Small intestine (tissue), 7 donors: ENCODE data around the gene RAG2. TPM values are rescaled to one million over a fixed set of nuclear protein-coding genes. Genes with fewer than 3 reads are reported as not detected.
A peak's percentile ranks its signal among the peaks of the same experiment; 100 is the strongest.

Experiments used
- DNase-seq, 2 donors: peaks; one replicate each; pipeline versions ENCODE4 v3.0.0 to v3.0.0-alpha.2; 2013
- FAIRE-seq: peaks from 2 replicates; lab custom pipeline; 2012; peaks lifted over from hg19 to GRCh38; lab: Jason Lieb, UNC
- H3K27ac ChIP-seq, 3 donors: one replicate each; pipeline ENCODE4 v1.5.1; 2013; ENCODE audit warnings: low read length in 2 of 3, mild to moderate bottlenecking in 2 of 3, control low read depth in 1 of 3, inconsistent platforms in 1 of 3, low read depth in 1 of 3, moderate library complexity in 1 of 3
- H3K27me3 ChIP-seq, 3 donors: one replicate each; pipeline ENCODE4 v1.6.1; 2013; ENCODE audit warnings: low read length in 3 of 3, inconsistent platforms in 1 of 3; ENCODE audit not compliant: control insufficient read depth in 3 of 3, insufficient read depth in 3 of 3
- H3K36me3 ChIP-seq, 3 donors: one replicate each; pipeline ENCODE4 v1.6.1; 2013; ENCODE audit warnings: low read length in 3 of 3, inconsistent platforms in 1 of 3, low read depth in 1 of 3, mild to moderate bottlenecking in 1 of 3, moderate library complexity in 1 of 3; ENCODE audit not compliant: control insufficient read depth in 3 of 3, insufficient read depth in 2 of 3
- H3K4me1 ChIP-seq, 3 donors: one replicate each; pipeline ENCODE4 v1.6.1; 2013; ENCODE audit warnings: low read length in 2 of 3, inconsistent platforms in 1 of 3, low read depth in 1 of 3, mild to moderate bottlenecking in 1 of 3, moderate library complexity in 1 of 3; ENCODE audit not compliant: control insufficient read depth in 3 of 3, insufficient read depth in 2 of 3
- H3K4me3 ChIP-seq, 3 donors: one replicate each; pipeline ENCODE4 v1.5.1; 2013; ENCODE audit warnings: low read length in 3 of 3, control low read depth in 1 of 3, inconsistent platforms in 1 of 3, low read depth in 1 of 3, mild to moderate bottlenecking in 1 of 3, moderate library complexity in 1 of 3
- H3K9me3 ChIP-seq, 2 donors: one replicate each; pipeline ENCODE4 v1.6.1; 2013; ENCODE audit warnings: low read depth in 1 of 2, low read length in 1 of 2; ENCODE audit not compliant: control insufficient read depth in 2 of 2, insufficient read depth in 1 of 2
- WGBS, 3 donors: extraction: QIAGEN DNeasy Blood & Tissue Kit; methylation state at CpG; one replicate each; pipeline ENCODE4 v1.1.7; 2013; 5-methylcytosine and 5-hydroxymethylcytosine counted together
- polyA plus RNA-seq, 4 donors: library from polyadenylated mRNA; stranded (reverse) in 3 of 4; unstranded in 1 of 4; fragments of 200-250 nt in 3 of 4; fragments of 120-200 nt in 1 of 4; gene quantifications; one replicate each; pipeline versions ENCODE4 v1.2.1 to v1.2.3, GENCODE V29; 2013
- donor health status: healthy with polysubstance abuse.
- donor health status: control.
- donor health status: control.
- donor health status: Bipolar disorder and iron deficiency.
- donor health status: healthy.

The RAG2 gene
- polyA plus RNA-seq, 4 donors: 0.25 TPM; not detected in 3

DNA sequence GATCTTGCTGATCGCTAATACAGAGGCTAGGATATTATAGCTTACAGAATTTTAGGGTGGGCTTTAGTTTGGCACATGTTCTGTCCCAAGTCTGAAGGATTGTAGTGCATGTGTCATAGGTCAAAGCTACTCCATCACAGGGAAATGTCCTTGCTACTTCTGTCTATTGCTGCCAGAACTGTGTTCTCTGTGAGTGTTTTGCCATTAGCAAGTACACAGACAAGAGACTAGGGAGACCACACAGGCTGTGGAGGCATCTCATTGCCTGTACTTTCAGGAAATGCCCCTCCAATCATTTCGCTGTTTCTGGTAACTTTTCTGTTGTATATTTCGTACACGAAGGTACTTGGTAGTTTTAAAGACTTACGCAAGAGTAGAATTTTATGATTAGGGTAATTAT lies 25.5 kb upstream of the RAG2 start:
- no peak overlapping the region for H3K4me3 ChIP-seq

DNA sequence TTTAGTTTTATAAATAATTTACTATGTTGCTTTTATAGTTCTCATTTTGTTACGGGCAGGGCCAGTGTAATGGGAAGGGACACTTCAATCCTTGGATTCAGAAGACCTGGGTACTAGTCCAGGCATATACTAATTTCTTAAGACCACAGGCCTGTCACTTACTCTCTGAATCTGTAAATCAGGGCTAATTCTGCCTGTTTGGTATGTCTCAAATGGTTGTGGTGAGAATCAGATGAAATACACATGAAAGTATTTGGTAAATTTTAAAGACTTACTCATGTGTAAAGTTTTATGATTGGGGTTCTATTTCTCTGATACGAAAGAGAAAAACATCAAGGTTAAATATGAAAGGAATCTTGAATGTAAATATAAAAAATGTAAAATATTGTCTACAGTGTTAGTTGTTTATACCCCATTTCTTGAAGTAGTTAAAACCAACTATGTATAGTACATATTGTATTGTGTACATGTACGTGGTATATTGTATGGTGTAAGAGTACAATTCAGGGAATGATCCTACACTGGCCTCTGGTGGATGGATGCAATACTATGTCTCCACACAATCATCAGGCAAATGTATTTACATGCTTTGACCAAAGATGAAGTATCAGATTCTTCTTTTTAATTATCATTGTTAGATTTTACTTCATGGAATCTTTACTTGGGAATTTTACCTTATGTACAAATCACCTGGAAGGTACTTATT lies 24.5 kb upstream of the RAG2 start:
- H3K36me3 ChIP-seq: no peaks in the 10 kb centered on the region
- H3K4me1 ChIP-seq: no peaks in the 10 kb centered on the region
- WGBS, 3 donors: 57 to 72% (median 68%) methylated on average over 3 of the region's 3 CpGs
- no peak for FAIRE-seq
- no peaks in the 10 kb centered on the region for H3K9me3 ChIP-seq
- peak; percentile 33 to 35 for DNase-seq
- H3K4me3 ChIP-seq: no peak overlapping the region
- H3K27ac ChIP-seq: no peak overlapping the region
- no peaks in the 10 kb centered on the region for H3K27me3 ChIP-seq

More for the DNA sequence above, 25.5 kb upstream of the RAG2 start:
- Histone ChIP-seq H3K9me3 (no peaks in the 10 kb centered on the region), H3K4me1 (no peaks in the 10 kb centered on the region), H3K36me3 (no peaks in the 10 kb centered on the region), H3K27me3 (no peaks in the 10 kb centered on the region), H3K27ac (no peak overlapping the region)
- 84 to 90% (median 85%) methylated on average over 5 of the region's 5 CpGs for WGBS, 3 donors
- FAIRE-seq: no peak
- DNase-seq: no peak

DNA sequence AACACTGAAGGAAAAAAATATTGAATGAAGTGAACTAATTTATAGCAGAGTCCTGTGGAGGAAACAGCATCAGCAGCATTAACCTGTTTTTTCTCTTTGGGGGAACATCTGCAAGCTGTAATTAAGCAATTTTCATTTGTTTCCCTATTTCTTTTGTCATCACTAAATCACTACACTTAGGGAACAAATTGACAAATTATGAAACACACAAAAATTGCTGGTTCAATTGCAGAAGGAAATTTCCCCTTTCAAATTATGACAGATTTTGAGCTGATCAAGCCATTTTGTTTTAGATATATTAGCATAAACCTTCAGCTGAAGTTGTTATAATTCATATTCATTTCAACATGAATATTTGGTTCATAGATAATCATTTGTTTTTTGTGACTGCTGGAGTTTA lies 22.2 kb upstream of the RAG2 start:
- Histone ChIP-seq H3K4me3 (no peak overlapping the region), H3K27ac (no peak overlapping the region), H3K9me3 (no peaks in the 10 kb centered on the region), H3K36me3 (no peaks in the 10 kb centered on the region), H3K27me3 (no peaks in the 10 kb centered on the region), H3K4me1 (no peaks in the 10 kb centered on the region)
- FAIRE-seq (no peak), DNase-seq (no peak)

DNA sequence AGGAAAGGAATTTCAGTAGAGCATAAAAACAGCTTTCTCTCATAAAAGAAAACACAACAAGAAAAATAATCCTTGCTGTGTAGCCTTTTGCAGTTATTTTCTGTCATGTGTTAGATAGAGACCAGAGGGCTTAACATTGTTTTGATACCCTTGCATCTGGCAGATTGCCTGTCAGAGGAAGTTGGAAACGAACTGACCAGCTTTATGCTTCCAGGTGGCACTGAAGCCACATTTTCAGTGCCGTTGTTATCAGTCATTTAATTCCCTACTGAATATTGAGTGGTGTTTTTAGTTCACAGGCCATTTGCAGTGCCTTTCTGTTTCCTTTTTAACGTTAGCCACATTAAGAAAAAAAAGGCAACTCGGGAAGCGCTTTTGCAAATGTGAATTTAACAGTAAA lies 21.5 kb upstream of the RAG2 start:
- Histone ChIP-seq H3K4me3 (no peak overlapping the region), H3K36me3 (no peaks in the 10 kb centered on the region), H3K4me1 (no peaks in the 10 kb centered on the region), H3K27ac (no peak overlapping the region), H3K9me3 (no peaks in the 10 kb centered on the region), H3K27me3 (no peaks in the 10 kb centered on the region)
- whole genome bisulfite sequencing, 3 donors: 29 to 36% (median 35%) methylated on average over 5 of the region's 5 CpGs
- FAIRE-seq: no peak
- DNase-seq: no peak

DNA sequence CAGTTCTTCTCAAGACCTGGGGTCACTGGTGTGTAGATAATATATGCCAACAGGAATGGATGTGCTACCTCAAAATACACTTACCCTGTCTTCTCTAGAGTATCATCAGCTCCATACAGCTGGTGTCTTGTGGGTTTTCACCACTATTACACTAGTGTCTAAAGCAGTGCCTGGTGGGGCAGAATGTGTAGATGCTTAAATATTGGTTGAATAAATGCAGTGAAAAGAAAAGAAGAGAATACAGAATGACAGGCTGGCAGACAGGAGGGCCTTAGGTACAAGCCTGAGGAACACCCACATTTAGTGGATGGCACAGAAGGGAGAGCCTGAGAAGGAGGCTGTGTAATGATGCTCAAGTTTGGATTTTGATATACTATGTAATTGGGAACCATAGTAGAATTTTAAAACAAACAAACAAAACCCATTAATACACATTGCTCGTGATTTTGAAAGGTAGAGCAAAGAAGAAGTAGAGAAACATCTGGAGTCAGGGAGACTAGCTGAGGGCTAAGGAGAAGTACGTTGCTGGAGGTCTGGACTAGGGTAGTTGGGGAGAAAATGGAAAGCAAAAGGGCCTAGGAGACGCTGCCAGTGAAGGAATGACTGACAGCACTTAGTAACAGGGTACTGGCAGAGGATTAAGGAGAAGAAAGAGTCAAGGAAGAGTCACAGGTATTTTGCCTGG lies 20.5 kb upstream of the RAG2 start:
- H3K27ac ChIP-seq: no peak overlapping the region
- no peak overlapping the region for H3K4me3 ChIP-seq
- H3K4me1 ChIP-seq: no peaks in the 10 kb centered on the region
- FAIRE-seq (no peak), DNase-seq (no peak)
- no peaks in the 10 kb centered on the region for H3K9me3 ChIP-seq
- no peaks in the 10 kb centered on the region for H3K27me3 ChIP-seq
- H3K36me3 ChIP-seq: no peaks in the 10 kb centered on the region
- 62 to 80% (median 67%) methylated on average over 3 of the region's 3 CpGs for WGBS, 3 donors

DNA sequence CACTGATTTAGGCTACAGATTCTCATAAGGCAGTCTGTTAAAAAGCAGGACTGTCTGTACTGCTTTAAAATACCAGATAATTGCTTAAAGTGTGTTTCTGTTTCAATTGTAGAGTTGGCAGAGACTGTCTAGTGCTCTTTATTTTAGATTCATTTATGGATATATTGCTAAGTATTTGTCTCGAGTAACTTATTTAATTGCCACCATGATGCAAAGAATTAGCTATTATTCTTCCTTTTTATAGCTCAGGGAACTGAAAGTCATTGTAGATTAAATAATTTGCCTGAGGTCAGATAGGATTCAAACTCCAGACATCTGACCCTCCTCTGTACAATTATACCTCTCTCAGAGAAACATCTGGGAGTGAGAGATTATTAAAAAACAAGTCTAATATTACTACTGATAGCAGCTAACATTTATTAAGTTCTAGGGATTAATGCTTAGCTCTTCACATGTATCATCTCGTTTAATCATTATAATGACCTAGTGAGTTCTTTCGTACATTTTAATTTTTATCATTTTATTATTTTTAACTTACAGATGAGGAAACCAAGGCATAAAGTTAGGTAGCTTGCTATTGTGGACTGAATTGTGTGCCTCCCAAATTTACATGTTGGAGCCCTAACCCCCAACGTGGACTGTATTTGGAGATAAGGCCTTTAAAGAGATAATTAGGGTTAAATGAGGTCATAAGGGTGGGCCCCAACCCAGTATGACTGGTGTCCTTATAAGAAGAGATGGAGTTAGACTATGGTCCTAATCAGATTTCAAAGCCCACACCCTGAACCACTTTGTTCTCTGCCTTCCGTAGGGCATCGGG lies 19.7 kb upstream of the RAG2 start:
- no peak overlapping the region for H3K27ac ChIP-seq
- H3K27me3 ChIP-seq: no peaks in the 10 kb centered on the region
- no peaks in the 10 kb centered on the region for H3K9me3 ChIP-seq
- DNase-seq (no peak), FAIRE-seq (no peak)
- no peaks in the 10 kb centered on the region for H3K36me3 ChIP-seq
- H3K4me3 ChIP-seq: no peak overlapping the region
- 74 to 83% (median 76%) methylated on average over 6 of the region's 6 CpGs for WGBS, 3 donors
- H3K4me1 ChIP-seq: no peaks in the 10 kb centered on the region

DNA sequence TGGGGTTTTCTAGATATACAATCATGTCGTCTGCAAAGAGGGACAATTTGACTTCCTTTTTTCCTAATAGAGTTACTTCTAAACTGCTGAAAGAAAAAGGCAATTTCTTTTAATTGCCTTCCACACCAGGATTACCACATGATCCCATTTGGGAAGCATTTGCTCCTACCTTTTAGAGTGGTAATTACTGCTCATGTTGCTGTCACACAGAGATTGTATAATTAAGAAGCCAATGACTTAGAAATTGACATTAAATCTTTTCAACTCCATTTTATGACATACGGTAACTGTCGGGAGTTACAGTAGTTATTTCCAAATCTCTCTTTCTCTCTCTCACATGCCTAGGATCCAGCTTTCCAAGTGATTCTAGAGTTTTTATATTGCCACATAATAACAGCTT lies 17.8 kb upstream of the RAG2 start:
- WGBS, 3 donors: 81 to 84% (median 82%) methylated on average over 3 of the region's 3 CpGs
- Histone ChIP-seq H3K27ac (no peak overlapping the region), H3K27me3 (no peaks in the 10 kb centered on the region), H3K36me3 (no peaks in the 10 kb centered on the region), H3K4me3 (no peak overlapping the region), H3K4me1 (no peaks in the 10 kb centered on the region), H3K9me3 (no peaks in the 10 kb centered on the region)
- DNase-seq: no peak
- FAIRE-seq: no peak

DNA sequence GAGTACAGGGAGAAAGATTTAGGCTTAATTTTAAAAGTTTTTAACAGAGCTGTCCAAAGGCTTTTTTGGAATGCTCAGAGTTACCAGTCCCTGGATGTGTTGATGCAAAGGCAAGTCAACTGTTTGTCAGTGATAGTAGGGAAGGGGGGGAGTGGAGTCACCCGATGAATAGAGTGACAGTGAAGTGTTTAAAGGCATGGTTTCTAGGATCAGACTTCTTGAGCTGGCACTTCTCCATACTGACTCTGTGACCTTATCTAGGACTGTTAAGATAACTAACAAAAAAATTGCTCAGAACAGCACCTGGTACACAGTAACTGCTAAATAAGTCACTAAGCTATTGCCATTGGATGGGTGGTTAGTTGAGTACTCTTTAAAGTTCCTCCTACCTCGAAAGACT lies 11.3 kb upstream of the RAG2 start:
- Histone ChIP-seq H3K36me3 (no peaks in the 10 kb centered on the region), H3K9me3 (no peaks in the 10 kb centered on the region), H3K27me3 (no peaks in the 10 kb centered on the region), H3K27ac (no peak overlapping the region), H3K4me1 (no peaks in the 10 kb centered on the region), H3K4me3 (no peak overlapping the region)
- FAIRE-seq: no peak
- DNase-seq: no peak
- WGBS, 3 donors: 6 to 57% (median 31%) methylated on average over 2 of the region's 2 CpGs
